ENCODE measurements around the gene RAF1.

- no peak for TF ChIP-seq CTCF (IDR thresholded peaks at IDR 0.05)
- TF ChIP-seq POLR2AphosphoS5 (IDR thresholded peaks at IDR 0.05; ENCODE audit: low read depth, low read length): no peak
- TF ChIP-seq REST (IDR thresholded peaks at IDR 0.05; ENCODE audit: insufficient read depth in 1 of 2, low read depth in 2 of 2, low read length in 1 of 2): no peak
Observed at GRCh38 chr3:12656193-12656592, 7.7 kb downstream of the RAF1 start.
